GM12878 (cell line): ENCODE results near the gene CIB2. TPM values are rescaled to one million over a fixed set of nuclear protein-coding genes. Genes with fewer than 3 reads are reported as not detected.

Experiments
- ATAC-seq: fragments of 200-7000 bp; cut with Tn5 transposase; 3 replicates; pipeline ENCODE4 v1.9.1; 2020; ENCODE audit warnings: mild to moderate bottlenecking, moderate library complexity
- BruUV-seq: library from RNA; stranded (reverse); fragments of 400-500 nt; replicated peaks from 2 replicates; lab custom pipeline; 2021; lab: Mats Ljungman, UMichigan
- CTCF ChIA-PET: fragments of 300-600 bp; sonication (Branson Sonifier 250); formaldehyde crosslinking; extraction: SDS; loops from one replicate; lab custom pipeline; 2021; ENCODE audit warnings: inconsistent platforms; lab: Yijun Ruan, JAX
- POLR2A ChIA-PET: fragments of 350-600 bp; formaldehyde crosslinking; extraction: SDS; loops from one replicate; lab custom pipeline; 2021; ENCODE audit warnings: inconsistent platforms; lab: Charles Lee
- RAD21 ChIA-PET: fragments of 300-600 bp; sonication (Branson Sonifier 250); formaldehyde crosslinking; loops from one replicate; lab custom pipeline; 2023; ENCODE audit warnings: antibody characterized with exemption; ENCODE audit not compliant: unreplicated experiment; lab: Charles Lee
- SMC1A ChIA-PET: fragments of 300-600 bp; sonication (Branson Sonifier 250); formaldehyde crosslinking; loops from one replicate; lab custom pipeline; 2023; ENCODE audit not compliant: unreplicated experiment, uncharacterized antibody; lab: Charles Lee
- DNase-seq: peaks from one replicate; pipeline ENCODE4 v3.0.0-alpha.2; 2011; ENCODE audit warnings: low read depth, low spot score
- FAIRE-seq: peaks from 3 replicates; lab custom pipeline; 2011; peaks lifted over from hg19 to GRCh38; lab: Jason Lieb, UNC
- H2AFZ ChIP-seq: 2 replicates; pipeline ENCODE4 v1.6.0; 2011; ENCODE audit warnings: low read depth, low read length, control low read depth; ENCODE audit not compliant: control insufficient read depth
- H3K27ac ChIP-seq: 2 replicates; pipeline ENCODE4 v1.5.1; 2011; ENCODE audit warnings: control low read depth; ENCODE audit not compliant: control insufficient read depth, insufficient read depth
- H3K27me3 ChIP-seq, 2 experiments: replicated peaks in 1 of 2; 2 replicates each; pipeline versions ENCODE4 v1.6.0 to v1.6.1; 2011; ENCODE audit warnings: low read length in 1 of 2; ENCODE audit not compliant: control insufficient read depth in 2 of 2, insufficient read depth in 2 of 2
- H3K36me3 ChIP-seq, 2 experiments: 2 replicates each; pipeline ENCODE4 v1.5.1; 2011; ENCODE audit warnings: low read length in 1 of 2; ENCODE audit not compliant: control insufficient read depth in 2 of 2, insufficient read depth in 2 of 2
- H3K4me1 ChIP-seq: 2 replicates; pipeline ENCODE4 v1.6.1; 2011; ENCODE audit warnings: mild to moderate bottlenecking, low read length, moderate library complexity, mixed read lengths; ENCODE audit not compliant: control insufficient read depth, insufficient read depth
- H3K4me2 ChIP-seq: 2 replicates; pipeline ENCODE4 v1.6.0; 2011; ENCODE audit warnings: control low read depth; ENCODE audit not compliant: control insufficient read depth, insufficient read depth
- H3K4me3 ChIP-seq: fragments of 200-600 bp; sonication (generic); 2 replicates; pipeline ENCODE4 v1.5.1; 2016
- H3K79me2 ChIP-seq: 2 replicates; pipeline ENCODE4 v1.6.0; 2011; ENCODE audit warnings: low read length; ENCODE audit not compliant: control insufficient read depth, insufficient read depth
- H3K9ac ChIP-seq: 2 replicates; pipeline ENCODE4 v1.8.0; 2011; ENCODE audit warnings: low read length, control low read depth, mixed read lengths; ENCODE audit not compliant: control insufficient read depth, insufficient read depth
- H3K9me3 ChIP-seq: replicated peaks from 3 replicates; pipeline ENCODE4 v1.5.1; 2011; ENCODE audit warnings: mild to moderate bottlenecking, low read length; ENCODE audit not compliant: control insufficient read depth, insufficient read depth
- H4K20me1 ChIP-seq: 2 replicates; pipeline ENCODE4 v1.6.0; 2011; ENCODE audit not compliant: control insufficient read depth, insufficient read depth
- ATF7 ChIP-seq: fragments of 450-650 bp; IDR thresholded peaks from 2 replicates; pipeline ENCODE4 v1.6.1; 2016; ENCODE audit warnings: low read depth, mild to moderate bottlenecking
- DPF2 ChIP-seq: fragments of 450-650 bp; IDR thresholded peaks from 2 replicates; pipeline ENCODE4 v1.6.1; 2017; ENCODE audit warnings: mild to moderate bottlenecking
- IRF4 ChIP-seq: IDR thresholded peaks from 2 replicates; pipeline ENCODE4 v1.6.1; 2011; ENCODE audit warnings: low read depth, low read length
- JUNB ChIP-seq: IDR thresholded peaks from 2 replicates; pipeline ENCODE4 v1.6.1; 2016; ENCODE audit warnings: antibody characterized with exemption, mild to moderate bottlenecking
- MEF2A ChIP-seq: IDR thresholded peaks from 2 replicates; pipeline ENCODE4 v1.6.1; 2011; ENCODE audit warnings: low read depth, mild to moderate bottlenecking, low read length, moderate library complexity; ENCODE audit not compliant: insufficient read depth
- MLLT1 ChIP-seq: fragments of 450-650 bp; IDR thresholded peaks from 2 replicates; pipeline ENCODE4 v1.6.1; 2016; ENCODE audit warnings: mild to moderate bottlenecking
- NBN ChIP-seq: fragments of 450-650 bp; IDR thresholded peaks from 2 replicates; pipeline ENCODE4 v1.6.1; 2016
- NFIC ChIP-seq: IDR thresholded peaks from 2 replicates; pipeline ENCODE4 v1.6.1; 2012; ENCODE audit warnings: low read depth, mild to moderate bottlenecking, inconsistent platforms, low read length, moderate library complexity
- RB1 ChIP-seq: fragments of 450-650 bp; formaldehyde crosslinking; IDR thresholded peaks from 2 replicates; pipeline ENCODE4 v1.6.1; 2017; ENCODE audit warnings: mild to moderate bottlenecking, borderline replicate concordance
- RBBP5 ChIP-seq: fragments of 200-600 bp; sonication (generic); conservative IDR thresholded peaks from 2 replicates; pipeline ENCODE4 v1.6.1; 2016
- RELB ChIP-seq: fragments of 450-650 bp; IDR thresholded peaks from 2 replicates; pipeline ENCODE4 v1.6.1; 2017; ENCODE audit warnings: low read depth, mild to moderate bottlenecking, moderate library complexity
- SKIL ChIP-seq: fragments of 450-650 bp; IDR thresholded peaks from 2 replicates; pipeline ENCODE4 v1.6.1; 2017; ENCODE audit warnings: mild to moderate bottlenecking, low read depth, inconsistent platforms; ENCODE audit not compliant: poor library complexity, severe bottlenecking
- SMAD5 ChIP-seq: IDR thresholded peaks from 2 replicates; pipeline ENCODE4 v1.6.1; 2016; ENCODE audit warnings: antibody characterized with exemption, low read depth
- SMC3 ChIP-seq: IDR thresholded peaks from 2 replicates; pipeline ENCODE4 v1.6.1; 2011; ENCODE audit warnings: low read length, improper control_type of control experiment, borderline replicate concordance
- SPI1 ChIP-seq: IDR thresholded peaks from 2 replicates; pipeline ENCODE4 v1.6.1; 2011; ENCODE audit warnings: low read depth, mild to moderate bottlenecking, low read length, moderate library complexity, borderline replicate concordance; ENCODE audit not compliant: insufficient read depth
- STAT1 ChIP-seq: fragments of 450-650 bp; conservative IDR thresholded peaks from 2 replicates; pipeline ENCODE4 v1.6.1; 2014; ENCODE audit warnings: antibody characterized with exemption, mild to moderate bottlenecking
- SUZ12 ChIP-seq: fragments of 200-600 bp; sonication (generic); IDR thresholded peaks from one replicate; pipeline ENCODE4 v1.6.1; 2018; ENCODE audit warnings: antibody characterized with exemption, mild to moderate bottlenecking; ENCODE audit not compliant: unreplicated experiment
- ZNF384 ChIP-seq: IDR thresholded peaks from 2 replicates; pipeline ENCODE4 v1.6.1; 2012; ENCODE audit warnings: low read depth, mild to moderate bottlenecking, low read length, improper control_type of control experiment, borderline replicate concordance
- WGBS: methylation state at CpG from one replicate; pipeline ENCODE4 v1.1.6; 2016; ENCODE audit warnings: low lambda C conversion rate; ENCODE audit not compliant: insufficient replicate concordance, insufficient coverage; ENCODE audit errors: missing lambda C conversion rate; 5-methylcytosine and 5-hydroxymethylcytosine counted together
- in situ Hi-C: fragments of 300-500 bp; cut with MboI; formaldehyde crosslinking; loops from 9 replicates; pipeline ENCODE4 v1.14.3; 2018; ENCODE audit warnings: mixed read lengths
- intact Hi-C: fragments of 100-400 bp; cut with micrococcal nuclease; formaldehyde crosslinking; loops from one replicate; pipeline ENCODE4 v1.14.2; 2022; ENCODE audit not compliant: unreplicated experiment
- polyA plus RNA-seq, 11 experiments: library from polyadenylated mRNA; depleted of rRNA in 4 of 11; unstranded in 6 of 11; stranded (reverse) in 5 of 11; fragments of >200 nt; fragmentation: Nextera tagmentation in 4 of 11; fragmentation: Illumina TruSeq in 1 of 11; extraction: Ambion mirVana in 4 of 11; extraction: Trizol in 1 of 11; gene quantifications; 1 replicate in 1 of 11; 2 replicates in 10 of 11; pipeline versions ENCODE4 v1.2.1 to v1.2.3, GENCODE V29; 2011 to 2016; ENCODE audit warnings: inconsistent platforms in 2 of 11, missing spikeins in 2 of 11, low read depth in 1 of 11
- total RNA-seq, 4 experiments: library from RNA; depleted of rRNA in 3 of 4; stranded (reverse); fragments of >200 nt in 3 of 4; fragmentation: Illumina TruSeq in 1 of 4; extraction: Trizol in 1 of 4; gene quantifications; 2 replicates each; pipeline versions ENCODE4 v1.2.1 to v1.2.3, GENCODE V29; 2013 to 2021

CIB2 gene
- total and polyA plus RNA-seq, 10 of the 15 experiments (the other 5 are each of a cell fraction or from before 2014, with no cell fraction given): 0.56 to 12.1 (median 7.1) TPM

- Histone ChIP-seq H3K4me3 (peak overlapping the region; percentile 87), H3K9me3 (no peaks in the 10 kb centered on the region), H3K27ac (peak overlapping the region; percentile 84), H3K9ac (peak overlapping the region; percentile 85), H3K4me1 (peaks cover 13% of the 10 kb centered on the region), H3K36me3 (no peaks in the 10 kb centered on the region), H4K20me1 (no peaks in the 10 kb centered on the region), H2AFZ (peak overlapping the region; percentile 88), H3K4me2 (peak overlapping the region; percentile 48), H3K27me3 (no peaks in the 10 kb centered on the region), H3K79me2 (peaks cover 46% of the 10 kb centered on the region)
- ChIA-PET SMC1A (interaction anchor here (1.0 to 8.2 kb wide), 7 partner anchors 10 to 47 kb away, joined by 3 to 152 read pairs (median 4); no protein-coding TSS in a partner anchor), POLR2A (interaction anchor here (0.7 to 4.8 kb wide), 12 partner anchors 9 to 80 kb away, joined by 3 to 75 read pairs (median 6); no protein-coding TSS in a partner anchor), CTCF (interaction anchor here (1.1 to 4.5 kb wide), 11 partner anchors 8 to 83 kb away, joined by 3 to 38 read pairs (median 5); partner anchors contain the start of gene CIB2), RAD21 (interaction anchor here (0.6 to 7.3 kb wide), 12 partner anchors 9 to 98 kb away, joined by 3 to 53 read pairs (median 4); partner anchors contain the start of gene CIB2)
- DNase-seq (no peak), ATAC-seq (peak; percentile 14), FAIRE-seq (no peak)
- TF ChIP-seq RBBP5 (no peak), STAT1 (no peak), SKIL (peak; percentile 65), SMAD5 (no peak), RELB (peak; percentile 57; the same call in 1 of the 2 replicates), SMC3 (no peak), SUZ12 (no peak), NBN (peak; percentile 77; the same call in 1 of the 2 replicates), SPI1 (no peak), DPF2 (no peak), MLLT1 (peak; percentile 71; the same call in 1 of the 2 replicates), ZNF384 (peak; percentile 74), MEF2A (no peak), IRF4 (no peak), RB1 (peak; percentile 11; the same call in 1 of the 2 replicates), ATF7 (0 out of 2 replicates have a peak, but pooled peaks have one; percentile 14), NFIC (peak; percentile 24; the same call in 1 of the 2 replicates), JUNB (no peak)
- intact Hi-C loops: loop anchor here (2.0 kb wide), 1 partner anchor 18 kb away; the partner anchor contains the start of gene CIB2
- in situ Hi-C loops: no loop called here
- TSS peak; percentile 95 for BruUV-seq
- WGBS: 5% methylated on average over 14 of the region's 14 CpGs
These were observed 17.3 kb upstream of the CIB2 start for GRCh38 chr15:78148392-78149067.
